ENCODE data around the gene LLGL2. TPM values are rescaled to one million over a fixed set of nuclear protein-coding genes. Genes with fewer than 3 reads are reported as not detected.

LLGL2 gene
- total RNA-seq, 1 experiment from 2014 or later: 7.8 TPM

- DNase-seq (ENCODE audit: low spot score): no peak
These were observed 3.4 kb upstream of the LLGL2 start for GRCh38 chr17:75521951-75522727.

GRCh38 chr17:75523647-75524046 lies 1.9 kb upstream of the LLGL2 start:
- DNase-seq (ENCODE audit: low spot score): no peak

- DNase-seq (ENCODE audit: low spot score): no peak
These were observed 1.1 kb upstream of the LLGL2 start for GRCh38 chr17:75524269-75524969.

GRCh38 chr17:75525806-75526554 lies 483 bp downstream of the LLGL2 start:
- no peak for DNase-seq (ENCODE audit: low spot score)

- DNase-seq (ENCODE audit: low spot score): no peak
These were observed 1.2 kb downstream of the LLGL2 start for GRCh38 chr17:75526555-75527270.

GRCh38 chr17:75530837-75531720 lies 5.6 kb downstream of the LLGL2 start:
- no peak for DNase-seq (ENCODE audit: low spot score)

GRCh38 chr17:75531721-75532072 lies 6.2 kb downstream of the LLGL2 start:
- DNase-seq (ENCODE audit: low spot score): no peak

- DNase-seq (ENCODE audit: low spot score): no peak
These were observed 9.6 kb downstream of the LLGL2 start for GRCh38 chr17:75535119-75535537.

GRCh38 chr17:75535871-75536270 lies 10.4 kb downstream of the LLGL2 start:
- DNase-seq (ENCODE audit: low spot score): no peak

- DNase-seq (ENCODE audit: low spot score): no peak
These were observed 10.9 kb downstream of the LLGL2 start for GRCh38 chr17:75536366-75536765.

- DNase-seq (ENCODE audit: low spot score): no peak
These were observed 14.7 kb downstream of the LLGL2 start for GRCh38 chr17:75539967-75540729.

GRCh38 chr17:75540923-75541503 lies 15.5 kb downstream of the LLGL2 start:
- no peak for DNase-seq (ENCODE audit: low spot score)

GRCh38 chr17:75542229-75542628 lies 16.7 kb downstream of the LLGL2 start:
- DNase-seq (ENCODE audit: low spot score): no peak

GRCh38 chr17:75542728-75543336 lies 17.3 kb downstream of the LLGL2 start:
- DNase-seq (ENCODE audit: low spot score): no peak

- DNase-seq (ENCODE audit: low spot score): no peak
These were observed 18.8 kb downstream of the LLGL2 start for GRCh38 chr17:75544250-75544649.

- no peak for DNase-seq (ENCODE audit: low spot score)
These were observed 20.7 kb downstream of the LLGL2 start for GRCh38 chr17:75546181-75546580.

GRCh38 chr17:75547091-75547490 lies 21.6 kb downstream of the LLGL2 start:
- DNase-seq (ENCODE audit: low spot score): no peak

- no peak for DNase-seq (ENCODE audit: low spot score)
These were observed 23.3 kb downstream of the LLGL2 start for GRCh38 chr17:75548813-75549212.
